ENCODE measurements around the gene SMCR8. TPM values are rescaled to one million over a fixed set of nuclear protein-coding genes. Genes with fewer than 3 reads are reported as not detected.

SMCR8 gene
- total and polyA plus RNA-seq, 2 of the 13 experiments (the other 11 are each of a cell fraction or from before 2014, with no cell fraction given): 7.6 to 11.8 TPM

DNA sequence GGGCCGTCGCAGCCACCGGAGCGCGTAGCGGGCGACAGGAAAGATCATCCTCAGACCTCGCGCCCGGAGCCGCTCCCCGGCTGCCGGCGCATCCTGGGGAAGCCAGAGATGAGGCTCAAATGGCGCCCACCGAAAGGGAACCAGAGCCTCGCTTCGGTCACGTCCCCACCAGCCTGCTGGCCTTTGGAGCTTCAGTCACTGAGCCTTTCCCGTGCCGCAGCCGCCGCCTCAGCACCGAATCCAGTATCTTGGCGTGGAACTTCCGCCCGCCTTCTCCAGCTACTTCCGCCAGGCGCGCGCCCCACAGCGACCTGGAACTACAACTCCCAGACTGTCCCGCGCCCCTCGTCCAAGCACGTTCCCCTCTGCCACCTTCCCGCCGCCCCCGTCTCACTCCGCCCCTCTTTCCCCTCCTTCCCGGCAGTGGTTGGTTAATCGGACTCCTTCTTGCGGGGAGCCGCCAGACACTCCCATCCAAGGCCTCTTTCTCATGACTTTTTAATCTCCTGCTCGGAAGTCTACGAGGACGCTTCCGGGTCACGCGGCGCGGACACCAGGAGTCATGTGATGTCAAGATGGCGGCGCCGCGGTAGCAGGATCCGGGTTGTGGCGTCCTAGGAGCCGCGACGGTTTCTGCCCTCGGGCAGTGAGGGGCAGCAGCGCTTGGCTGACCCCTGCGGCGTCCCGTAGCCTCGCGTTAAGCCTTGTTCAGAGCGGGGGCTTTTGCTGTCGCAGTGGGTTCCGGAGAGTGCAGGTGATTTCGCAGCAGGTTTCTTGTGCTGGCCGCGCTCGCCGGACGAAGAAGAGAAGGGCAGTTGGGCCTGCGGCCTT, at the start of gene SMCR8, which contains the start of gene TOP3A (continued):
- TF ChIP-seq, protein P1, sequence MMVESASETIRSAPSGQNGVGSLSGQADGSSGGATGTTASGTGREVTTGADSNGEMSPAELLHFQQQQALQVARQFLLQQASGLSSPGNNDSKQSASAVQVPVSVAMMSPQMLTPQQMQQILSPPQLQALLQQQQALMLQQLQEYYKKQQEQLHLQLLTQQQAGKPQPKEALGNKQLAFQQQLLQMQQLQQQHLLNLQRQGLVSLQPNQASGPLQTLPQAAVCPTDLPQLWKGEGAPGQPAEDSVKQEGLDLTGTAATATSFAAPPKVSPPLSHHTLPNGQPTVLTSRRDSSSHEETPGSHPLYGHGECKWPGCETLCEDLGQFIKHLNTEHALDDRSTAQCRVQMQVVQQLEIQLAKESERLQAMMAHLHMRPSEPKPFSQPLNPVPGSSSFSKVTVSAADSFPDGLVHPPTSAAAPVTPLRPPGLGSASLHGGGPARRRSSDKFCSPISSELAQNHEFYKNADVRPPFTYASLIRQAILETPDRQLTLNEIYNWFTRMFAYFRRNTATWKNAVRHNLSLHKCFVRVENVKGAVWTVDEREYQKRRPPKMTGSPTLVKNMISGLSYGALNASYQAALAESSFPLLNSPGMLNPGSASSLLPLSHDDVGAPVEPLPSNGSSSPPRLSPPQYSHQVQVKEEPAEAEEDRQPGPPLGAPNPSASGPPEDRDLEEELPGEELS (CRISPR knock-in tag; IDR thresholded peaks at IDR 0.05): no peak; the same call in 1 of the 2 replicates
- TF ChIP-seq MEIS1 (CRISPR knock-in tag; IDR thresholded peaks at IDR 0.05; ENCODE audit: borderline replicate concordance): peak; percentile 64; the same call in 1 of the 2 replicates
- peak; percentile 73 for TF ChIP-seq BHLHE40 (IDR thresholded peaks at IDR 0.05; ENCODE audit: low read length)
- TF ChIP-seq, protein P2, sequence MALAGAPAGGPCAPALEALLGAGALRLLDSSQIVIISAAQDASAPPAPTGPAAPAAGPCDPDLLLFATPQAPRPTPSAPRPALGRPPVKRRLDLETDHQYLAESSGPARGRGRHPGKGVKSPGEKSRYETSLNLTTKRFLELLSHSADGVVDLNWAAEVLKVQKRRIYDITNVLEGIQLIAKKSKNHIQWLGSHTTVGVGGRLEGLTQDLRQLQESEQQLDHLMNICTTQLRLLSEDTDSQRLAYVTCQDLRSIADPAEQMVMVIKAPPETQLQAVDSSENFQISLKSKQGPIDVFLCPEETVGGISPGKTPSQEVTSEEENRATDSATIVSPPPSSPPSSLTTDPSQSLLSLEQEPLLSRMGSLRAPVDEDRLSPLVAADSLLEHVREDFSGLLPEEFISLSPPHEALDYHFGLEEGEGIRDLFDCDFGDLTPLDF (CRISPR knock-in tag; IDR thresholded peaks at IDR 0.05): peak; percentile 92
- TF ChIP-seq CC2D1A (CRISPR knock-in tag; IDR thresholded peaks at IDR 0.05): no peak
- 0 out of 2 replicates have a peak, but pooled peaks have one; percentile 53 for TF ChIP-seq ZSCAN9 (CRISPR knock-in tag; IDR thresholded peaks at IDR 0.05; ENCODE audit: borderline replicate concordance)
- TF ChIP-seq ZNF777 (CRISPR knock-in tag; IDR thresholded peaks at IDR 0.05): peak; percentile 78
- no peak for TF ChIP-seq TCF7 (IDR thresholded peaks at IDR 0.05; ENCODE audit: low read depth)
- no peak for TF ChIP-seq SOX5 (CRISPR knock-in tag; IDR thresholded peaks at IDR 0.05; ENCODE audit: borderline replicate concordance)
- TF ChIP-seq ZNF282 (IDR thresholded peaks at IDR 0.05; ENCODE audit: partially characterized antibody): no peak
- TF ChIP-seq MEIS2 (CRISPR knock-in tag; IDR thresholded peaks at IDR 0.05): peak; percentile 59; the same call in 1 of the 2 replicates
- TF ChIP-seq, protein P3, sequence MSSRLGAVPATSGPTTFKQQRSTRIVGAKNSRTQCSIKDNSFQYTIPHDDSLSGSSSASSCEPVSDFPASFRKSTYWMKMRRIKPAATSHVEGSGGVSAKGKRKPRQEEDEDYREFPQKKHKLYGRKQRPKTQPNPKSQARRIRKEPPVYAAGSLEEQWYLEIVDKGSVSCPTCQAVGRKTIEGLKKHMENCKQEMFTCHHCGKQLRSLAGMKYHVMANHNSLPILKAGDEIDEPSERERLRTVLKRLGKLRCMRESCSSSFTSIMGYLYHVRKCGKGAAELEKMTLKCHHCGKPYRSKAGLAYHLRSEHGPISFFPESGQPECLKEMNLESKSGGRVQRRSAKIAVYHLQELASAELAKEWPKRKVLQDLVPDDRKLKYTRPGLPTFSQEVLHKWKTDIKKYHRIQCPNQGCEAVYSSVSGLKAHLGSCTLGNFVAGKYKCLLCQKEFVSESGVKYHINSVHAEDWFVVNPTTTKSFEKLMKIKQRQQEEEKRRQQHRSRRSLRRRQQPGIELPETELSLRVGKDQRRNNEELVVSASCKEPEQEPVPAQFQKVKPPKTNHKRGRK (CRISPR knock-in tag; IDR thresholded peaks at IDR 0.05): no peak
- no peak for TF ChIP-seq JDP2 (CRISPR knock-in tag; IDR thresholded peaks at IDR 0.05; ENCODE audit: borderline replicate concordance)
- TF ChIP-seq, protein P4, sequence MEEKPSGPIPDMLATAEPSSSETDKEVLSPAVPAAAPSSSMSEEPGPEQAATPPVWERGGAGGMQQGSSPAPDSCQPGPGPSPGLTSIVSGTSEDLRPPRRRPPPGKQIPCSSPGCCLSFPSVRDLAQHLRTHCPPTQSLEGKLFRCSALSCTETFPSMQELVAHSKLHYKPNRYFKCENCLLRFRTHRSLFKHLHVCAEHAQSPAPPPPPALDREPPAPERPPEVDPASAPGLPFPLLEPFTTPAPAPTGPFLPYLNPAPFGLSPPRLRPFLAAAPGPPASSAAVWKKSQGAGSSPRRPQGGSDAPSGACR (CRISPR knock-in tag; IDR thresholded peaks at IDR 0.05): no peak
- TF ChIP-seq, protein P5, sequence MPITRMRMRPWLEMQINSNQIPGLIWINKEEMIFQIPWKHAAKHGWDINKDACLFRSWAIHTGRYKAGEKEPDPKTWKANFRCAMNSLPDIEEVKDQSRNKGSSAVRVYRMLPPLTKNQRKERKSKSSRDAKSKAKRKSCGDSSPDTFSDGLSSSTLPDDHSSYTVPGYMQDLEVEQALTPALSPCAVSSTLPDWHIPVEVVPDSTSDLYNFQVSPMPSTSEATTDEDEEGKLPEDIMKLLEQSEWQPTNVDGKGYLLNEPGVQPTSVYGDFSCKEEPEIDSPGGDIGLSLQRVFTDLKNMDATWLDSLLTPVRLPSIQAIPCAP (CRISPR knock-in tag; IDR thresholded peaks at IDR 0.05; ENCODE audit: low read depth): no peak
- TF ChIP-seq HMGA1 (CRISPR knock-in tag; conservative IDR thresholded peaks at IDR 0.05): no peak
- TF ChIP-seq BORCS8-MEF2B (CRISPR knock-in tag; IDR thresholded peaks at IDR 0.05): peak; percentile 32; the same call in 1 of the 2 replicates
- TF ChIP-seq, protein P6, sequence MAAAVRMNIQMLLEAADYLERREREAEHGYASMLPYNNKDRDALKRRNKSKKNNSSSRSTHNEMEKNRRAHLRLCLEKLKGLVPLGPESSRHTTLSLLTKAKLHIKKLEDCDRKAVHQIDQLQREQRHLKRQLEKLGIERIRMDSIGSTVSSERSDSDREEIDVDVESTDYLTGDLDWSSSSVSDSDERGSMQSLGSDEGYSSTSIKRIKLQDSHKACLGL (CRISPR knock-in tag; IDR thresholded peaks at IDR 0.05): peak; percentile 61; the same call in 1 of the 2 replicates
- TF ChIP-seq, protein P7, sequence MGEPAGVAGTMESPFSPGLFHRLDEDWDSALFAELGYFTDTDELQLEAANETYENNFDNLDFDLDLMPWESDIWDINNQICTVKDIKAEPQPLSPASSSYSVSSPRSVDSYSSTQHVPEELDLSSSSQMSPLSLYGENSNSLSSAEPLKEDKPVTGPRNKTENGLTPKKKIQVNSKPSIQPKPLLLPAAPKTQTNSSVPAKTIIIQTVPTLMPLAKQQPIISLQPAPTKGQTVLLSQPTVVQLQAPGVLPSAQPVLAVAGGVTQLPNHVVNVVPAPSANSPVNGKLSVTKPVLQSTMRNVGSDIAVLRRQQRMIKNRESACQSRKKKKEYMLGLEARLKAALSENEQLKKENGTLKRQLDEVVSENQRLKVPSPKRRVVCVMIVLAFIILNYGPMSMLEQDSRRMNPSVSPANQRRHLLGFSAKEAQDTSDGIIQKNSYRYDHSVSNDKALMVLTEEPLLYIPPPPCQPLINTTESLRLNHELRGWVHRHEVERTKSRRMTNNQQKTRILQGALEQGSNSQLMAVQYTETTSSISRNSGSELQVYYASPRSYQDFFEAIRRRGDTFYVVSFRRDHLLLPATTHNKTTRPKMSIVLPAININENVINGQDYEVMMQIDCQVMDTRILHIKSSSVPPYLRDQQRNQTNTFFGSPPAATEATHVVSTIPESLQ (CRISPR knock-in tag; conservative IDR thresholded peaks at IDR 0.05): no peak
- TF ChIP-seq ELF4 (CRISPR knock-in tag; IDR thresholded peaks at IDR 0.05; ENCODE audit: borderline replicate concordance): peak; percentile 96
